H1 (cell line): ENCODE measurements around the gene WNT1. TPM values are rescaled to one million over a fixed set of nuclear protein-coding genes. Genes with fewer than 3 reads are reported as not detected.

Experiments used
- CTCF ChIA-PET: fragments of 300-600 bp; sonication (Branson Sonifier 250); formaldehyde crosslinking; loops from one replicate; lab custom pipeline; 2021; ENCODE audit not compliant: partially characterized antibody; lab: Charles Lee
- POLR2A ChIA-PET: fragments of 300-600 bp; sonication (Branson Sonifier 250); formaldehyde crosslinking; loops from one replicate; lab custom pipeline; 2021; ENCODE audit warnings: inconsistent platforms; ENCODE audit not compliant: partially characterized antibody; lab: Charles Lee
- DNase-seq, 2 experiments: peaks; one replicate each; pipeline versions ENCODE4 v3.0.0 to v3.0.0-alpha.2; 2010 to 2022; ENCODE audit warnings: low spot score in 2 of 2, low read depth in 1 of 2, mixed read lengths in 1 of 2
- FAIRE-seq: peaks from 2 replicates; lab custom pipeline; 2011; peaks lifted over from hg19 to GRCh38; lab: Jason Lieb, UNC
- H2AFZ ChIP-seq: 2 replicates; pipeline ENCODE4 v1.8.1; 2012; ENCODE audit warnings: low read length, inconsistent platforms
- H2AK5ac ChIP-seq: 2 replicates; pipeline ENCODE4 v1.6.1; 2013; ENCODE audit warnings: low read depth, low read length
- H2BK120ac ChIP-seq: replicated peaks from 2 replicates; pipeline ENCODE3; 2013; ENCODE audit warnings: low read depth, low read length, inconsistent platforms
- H2BK12ac ChIP-seq: 2 replicates; pipeline ENCODE4 v1.6.1; 2013; ENCODE audit warnings: low read depth, low read length
- H2BK15ac ChIP-seq: 2 replicates; pipeline ENCODE4 v1.6.1; 2013; ENCODE audit warnings: low read length
- H2BK20ac ChIP-seq: 2 replicates; pipeline ENCODE4 v1.6.1; 2013; ENCODE audit warnings: low read length
- H2BK5ac ChIP-seq: 2 replicates; pipeline ENCODE4 v1.6.1; 2013; ENCODE audit warnings: low read depth, low read length
- H3K14ac ChIP-seq: 2 replicates; pipeline ENCODE4 v1.6.1; 2013; ENCODE audit warnings: inconsistent platforms; ENCODE audit not compliant: insufficient read length
- H3K18ac ChIP-seq: 2 replicates; pipeline ENCODE4 v1.6.1; 2013; ENCODE audit warnings: low read length; ENCODE audit errors: extremely low read depth
- H3K23ac ChIP-seq: 2 replicates; pipeline ENCODE4 v1.6.1; 2013; ENCODE audit warnings: inconsistent platforms; ENCODE audit not compliant: insufficient read length
- H3K23me2 ChIP-seq: 2 replicates; pipeline ENCODE4 v1.6.1; 2013; ENCODE audit warnings: low read depth, low read length
- H3K27ac ChIP-seq: 2 replicates; pipeline ENCODE4 v1.6.1; 2011; ENCODE audit warnings: low read depth, low read length, inconsistent platforms
- H3K27me3 ChIP-seq, 4 experiments: replicated peaks in 1 of 4; 1 replicate in 1 of 4; 2 replicates in 3 of 4; pipeline versions ENCODE4 v1.6.1 to v1.8.1; 2011 to 2013; ENCODE audit warnings: low read length in 3 of 4, mild to moderate bottlenecking in 3 of 4, inconsistent platforms in 2 of 4, mixed read lengths in 2 of 4, moderate library complexity in 1 of 4; ENCODE audit not compliant: control insufficient read depth in 3 of 4, insufficient read depth in 3 of 4; ENCODE audit errors: extremely low read depth in 1 of 4
- H3K36me3 ChIP-seq, 4 experiments: 2 replicates each; pipeline versions ENCODE4 v1.6.1 to v1.8.1; 2011 to 2013; ENCODE audit warnings: mild to moderate bottlenecking in 4 of 4, low read length in 3 of 4, moderate library complexity in 2 of 4, control low read depth in 1 of 4, inconsistent platforms in 1 of 4; ENCODE audit not compliant: insufficient read depth in 4 of 4, control insufficient read depth in 2 of 4
- H3K4ac ChIP-seq: replicated peaks from 2 replicates; pipeline ENCODE3; 2013; ENCODE audit warnings: low read length, low read depth, mixed read lengths, inconsistent platforms; ENCODE audit not compliant: insufficient read length
- H3K4me1 ChIP-seq, 4 experiments: replicated peaks in 1 of 4; 1 replicate in 1 of 4; 2 replicates in 3 of 4; pipeline versions ENCODE4 v1.6.1 to v1.8.1; 2011 to 2013; ENCODE audit warnings: low read length in 3 of 4, inconsistent platforms in 2 of 4, mixed read lengths in 1 of 4; ENCODE audit not compliant: insufficient read depth in 4 of 4, control insufficient read depth in 3 of 4
- H3K4me2 ChIP-seq, 2 experiments: 2 replicates each; pipeline versions ENCODE4 v1.6.1 to v1.8.1; 2011 to 2013; ENCODE audit warnings: low read depth in 2 of 2, low read length in 2 of 2, control low read depth in 1 of 2, inconsistent platforms in 1 of 2, mild to moderate bottlenecking in 1 of 2; ENCODE audit not compliant: insufficient read depth in 1 of 2
- H3K4me3 ChIP-seq, 4 experiments: fragments of 200-600, 300-600 bp in 1 of 4; sonication (generic), shearing (Covaris generic), sonication (Bioruptor Twin) in 1 of 4; 2 replicates each; pipeline versions ENCODE4 v1.5.1 to v1.8.1; 2011 to 2016; ENCODE audit warnings: low read length in 4 of 4, low read depth in 3 of 4, control low read depth in 2 of 4, inconsistent platforms in 2 of 4, mild to moderate bottlenecking in 2 of 4, mixed read lengths in 1 of 4, moderate library complexity in 1 of 4; ENCODE audit not compliant: insufficient read depth in 2 of 4; ENCODE audit errors: extremely low read depth in 1 of 4
- H3K56ac ChIP-seq: replicated peaks from 2 replicates; pipeline ENCODE3; 2013; ENCODE audit warnings: low read depth, mild to moderate bottlenecking, mixed read lengths, low read length, inconsistent platforms; ENCODE audit not compliant: insufficient read length
- H3K79me1 ChIP-seq: 2 replicates; pipeline ENCODE4 v1.6.1; 2013; ENCODE audit warnings: low read depth, low read length, control low read depth
- H3K79me2 ChIP-seq, 2 experiments: 2 replicates each; pipeline versions ENCODE4 v1.6.1 to v1.8.1; 2012 to 2013; ENCODE audit warnings: low read length in 2 of 2, mild to moderate bottlenecking in 2 of 2, inconsistent platforms in 1 of 2; ENCODE audit not compliant: insufficient read depth in 2 of 2, control insufficient read depth in 1 of 2
- H3K9ac ChIP-seq, 4 experiments: replicated peaks in 1 of 4; 1 replicate in 1 of 4; 2 replicates in 3 of 4; pipeline versions ENCODE4 v1.6.1 to v1.8.1; 2011 to 2013; ENCODE audit warnings: low read depth in 3 of 4, low read length in 3 of 4, control low read depth in 2 of 4, mild to moderate bottlenecking in 2 of 4, moderate library complexity in 2 of 4, inconsistent platforms in 1 of 4; ENCODE audit errors: extremely low read depth in 1 of 4
- H3K9me3 ChIP-seq, 2 experiments: 2 replicates each; pipeline versions ENCODE4 v1.6.1 to v1.8.1; 2012 to 2013; ENCODE audit warnings: mild to moderate bottlenecking in 2 of 2, moderate library complexity in 2 of 2, control low read depth in 1 of 2, inconsistent platforms in 1 of 2, low read depth in 1 of 2, low read length in 1 of 2, mixed read lengths in 1 of 2; ENCODE audit not compliant: insufficient read depth in 2 of 2
- H4K20me1 ChIP-seq, 2 experiments: replicated peaks in 1 of 2; 2 replicates each; pipeline versions ENCODE3 to v1.8.1; 2011 to 2013; ENCODE audit warnings: inconsistent platforms in 2 of 2, low read length in 2 of 2, mild to moderate bottlenecking in 1 of 2; ENCODE audit not compliant: insufficient read depth in 2 of 2, control insufficient read depth in 1 of 2
- H4K5ac ChIP-seq: 2 replicates; pipeline ENCODE4 v1.6.1; 2013; ENCODE audit warnings: low read length, low read depth, mixed read lengths, inconsistent platforms; ENCODE audit not compliant: insufficient read length
- H4K8ac ChIP-seq: 2 replicates; pipeline ENCODE4 v1.8.0; 2013; ENCODE audit warnings: mild to moderate bottlenecking, moderate library complexity, low read length, inconsistent platforms; ENCODE audit not compliant: insufficient read depth; ENCODE audit errors: extremely low read depth
- H4K91ac ChIP-seq: replicated peaks from 2 replicates; pipeline ENCODE3; 2013; ENCODE audit warnings: low read length, mixed read lengths, inconsistent platforms; ENCODE audit not compliant: insufficient read length
- CEBPB ChIP-seq: IDR thresholded peaks from 2 replicates; pipeline ENCODE4 v1.6.1; 2012; ENCODE audit warnings: low read depth, low read length
- CHD1 ChIP-seq: IDR thresholded peaks from 2 replicates; pipeline ENCODE4 v1.6.1; 2012; ENCODE audit warnings: low read depth, low read length, improper control_type of control experiment
- CTCF ChIP-seq, 3 experiments: IDR thresholded peaks; 1 replicate in 2 of 3; 2 replicates in 1 of 3; pipeline versions ENCODE4 v1.5.1 to v1.6.1; 2011; ENCODE audit warnings: low read length in 3 of 3, mild to moderate bottlenecking in 3 of 3, inconsistent platforms in 2 of 3, low read depth in 1 of 3, moderate library complexity in 1 of 3; ENCODE audit not compliant: insufficient read depth in 1 of 3; ENCODE audit errors: control extremely low read depth in 1 of 3
- POLR2A ChIP-seq, 2 experiments: IDR thresholded peaks; 1 replicate in 1 of 2; 2 replicates in 1 of 2; pipeline ENCODE4 v1.6.1; 2011; ENCODE audit warnings: low read depth in 2 of 2, low read length in 2 of 2, mild to moderate bottlenecking in 2 of 2; ENCODE audit errors: control extremely low read depth in 1 of 2
- TCF12 ChIP-seq: IDR thresholded peaks from 2 replicates; pipeline ENCODE4 v1.6.1; 2011; ENCODE audit warnings: low read depth, mild to moderate bottlenecking, low read length
- USF2 ChIP-seq: IDR thresholded peaks from 2 replicates; pipeline ENCODE4 v1.6.1; 2011; ENCODE audit warnings: low read length, improper control_type of control experiment
- YY1 ChIP-seq: IDR thresholded peaks from 2 replicates; pipeline ENCODE4 v1.6.1; 2011; ENCODE audit warnings: low read depth, mild to moderate bottlenecking, low read length
- WGBS, 2 experiments: shearing (Covaris generic) in 1 of 2; methylation state at CpG; one replicate each; pipeline versions ENCODE4 v1.1.6 to v1.1.7; 2013 to 2015; ENCODE audit warnings: low lambda C conversion rate in 2 of 2, mixed read lengths in 2 of 2, inconsistent platforms in 1 of 2, low coverage in 1 of 2, missing lambda C conversion rate in 1 of 2; ENCODE audit not compliant: insufficient replicate concordance in 2 of 2, insufficient coverage in 1 of 2, insufficient read length in 1 of 2; ENCODE audit errors: extremely low coverage in 1 of 2, missing lambda C conversion rate in 1 of 2; 5-methylcytosine and 5-hydroxymethylcytosine counted together
- polyA plus RNA-seq, 7 experiments: library from polyadenylated mRNA; depleted of rRNA in 3 of 7; stranded (reverse) in 5 of 7; unstranded in 2 of 7; fragments of >200 nt in 5 of 7; fragments of 200-250 nt in 2 of 7; gene quantifications; 1 replicate in 5 of 7; 2 replicates in 1 of 7; 4 replicates in 1 of 7; pipeline versions ENCODE4 v1.2.1 to v1.2.3, GENCODE V29; 2011 to 2013; ENCODE audit warnings: missing spikeins in 2 of 7, mixed read lengths in 2 of 7
- total RNA-seq: library from RNA; stranded (reverse); fragmentation: NEBNext Ultra II Directional; extraction: Animal tissue kit (Norgen Biotek cat#: 25700); gene quantifications from 2 replicates; pipeline ENCODE4 v1.2.1, GENCODE V29; 2021

The WNT1 gene
- total and polyA plus RNA-seq, 2 of the 8 experiments (the other 6 are each of a cell fraction or from before 2014, with no cell fraction given), result not detected

- Histone ChIP-seq H3K9me3 (no peaks in the 10 kb centered on the region), H4K8ac (peak overlapping the region; percentile 59; the same call in 1 of the 2 replicates), H3K14ac (no peak overlapping the region), H4K20me1 (peaks cover 0 to 5% of the 10 kb centered on the region in 2 experiments), H3K56ac (no peak overlapping the region), H2BK15ac (peak overlapping the region; percentile 72; the same call in 1 of the 2 replicates), H3K23ac (no peak overlapping the region), H3K79me1 (no peaks in the 10 kb centered on the region), H3K27ac (no peak overlapping the region), H3K9ac (no peak overlapping the region), H2BK5ac (no peak overlapping the region), H3K79me2 (no peaks in the 10 kb centered on the region), H3K4me3 (peak overlapping the region; percentile 37 to 68 (median 56); a peak in 7 of 8 replicates), H2AK5ac (no peak overlapping the region), H3K4me1 (peaks cover 10 to 29% (median 16%) of the 10 kb centered on the region in 4 experiments), H3K4me2 (peak overlapping the region; percentile 57 to 81), H4K91ac (no peak overlapping the region), H4K5ac (no peak overlapping the region), H3K18ac (no peak overlapping the region; the same call in none of the 2 replicates), H3K36me3 (no peaks in the 10 kb centered on the region; a peak in 1 of 8 replicates), H2BK120ac (no peak overlapping the region), H2BK12ac (no peak overlapping the region), H2BK20ac (no peak overlapping the region), H2AFZ (no peak overlapping the region; the same call in 1 of the 2 replicates), H3K4ac (no peak overlapping the region), H3K23me2 (peaks cover 21% of the 10 kb centered on the region; the same call in 1 of the 2 replicates), H3K27me3 (peaks cover 52 to 80% (median 75%) of the 10 kb centered on the region in 4 experiments)
- 6% methylated on average over 58 of the region's 71 CpGs; no CpG with 5 or more reads in 1 of the 2 experiments for WGBS, 2 experiments
- POLR2A ChIA-PET, result interaction anchor here (0.7 to 5.0 kb wide), 12 partner anchors 13 to 134 kb away, joined by 3 to 24 read pairs (median 4); partner anchors contain the start of genes ARF3, PRKAG1, RND1 and TUBA1B
- CTCF ChIA-PET, result interaction anchor here (0.6 to 31.7 kb wide), 35 partner anchors 9 to 338 kb away, joined by 3 to 1336 read pairs (median 4); partner anchors contain the start of genes ARF3, DDX23, DHH and KMT2D
- FAIRE-seq (no peak), DNase-seq (peak in 1 of 2 experiments; percentile 89)
- no peak for TF ChIP-seq CHD1
- TF ChIP-seq POLR2A (IDR thresholded peaks at IDR 0.05; ENCODE audit: control extremely low read depth in 1 of 2, low read depth in 2 of 2, low read length in 2 of 2), result no peak
- TF ChIP-seq CTCF (IDR thresholded peaks at IDR 0.05; ENCODE audit: control extremely low read depth in 1 of 3, insufficient read depth in 1 of 3, low read depth in 1 of 3, low read length in 3 of 3), result peak; percentile 78 to 87 (median 80)
- TF ChIP-seq TCF12, result no peak
- TF ChIP-seq YY1, result peak; percentile 73; the same call in 1 of the 2 replicates
- no peak for TF ChIP-seq USF2
- no peak for TF ChIP-seq CEBPB
Measured at GRCh38 chr12:48996794-48997718, 18.9 kb downstream of the WNT1 start.
